ENCODE data around the gene MTX1. TPM values are rescaled to one million over a fixed set of nuclear protein-coding genes. Genes with fewer than 3 reads are reported as not detected.

MTX1 gene
- total RNA-seq, 6 donors from 2014 or later: 23.0 to 68.4 (median 37.4) TPM

DNA sequence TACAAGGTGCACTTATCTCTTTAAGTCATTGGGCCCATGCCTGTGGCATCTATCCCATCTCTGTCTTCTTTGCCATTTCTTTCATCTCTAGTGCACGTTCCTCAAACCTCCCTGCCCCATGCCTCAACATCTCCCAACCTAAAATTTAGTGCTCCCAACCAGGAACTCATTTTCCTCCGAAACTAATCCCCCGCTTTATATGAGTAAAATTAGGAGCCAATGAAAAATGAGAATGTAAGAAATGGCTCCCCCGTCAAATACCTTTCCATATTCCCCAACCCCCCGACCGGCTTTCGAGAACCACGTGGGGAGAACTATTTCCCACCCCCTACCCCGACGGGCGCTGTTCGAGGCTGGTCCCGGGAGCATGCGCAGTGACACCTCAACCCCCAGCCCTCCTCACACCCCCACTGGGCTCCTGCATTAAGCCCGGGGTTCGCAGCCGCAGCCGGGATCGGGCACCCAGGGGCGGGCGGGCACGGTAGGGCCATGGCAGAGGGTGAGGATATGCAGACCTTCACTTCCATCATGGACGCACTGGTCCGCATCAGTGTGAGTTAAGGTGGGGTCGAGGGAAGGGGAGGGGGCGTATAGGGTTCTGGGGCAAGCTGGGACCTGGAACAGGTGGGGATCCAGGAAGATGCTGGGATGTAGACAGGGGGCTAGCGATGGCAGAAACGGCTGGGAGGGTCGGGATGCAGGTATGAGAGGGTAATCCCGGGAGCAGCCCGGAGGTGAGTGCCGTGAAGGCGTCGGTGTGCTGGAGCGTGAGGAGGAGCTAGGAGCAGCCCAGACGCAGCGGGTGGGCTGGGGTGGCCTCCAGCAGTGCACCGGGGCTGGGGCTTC is 34.8 kb upstream of the MTX1 start, which contains the start of gene TRIM46:
TSS of gene TRIM46 (plus strand) at position 372 of the 846 bp plus-strand sequence. CDS start at position 490, 118 bp downstream.
- DNase-seq: peak in 1 of 2 donors; percentile 87
- Histone ChIP-seq H3K36me3 (peaks cover 0 to 24% (median 13%) of the 10 kb centered on the region in 4 donors), H3K27me3 (peaks cover 0 to 7% (median 3%) of the 10 kb centered on the region in 4 donors), H3K9me3 (no peaks in the 10 kb centered on the region), H3K27ac (peak within 1 kb of the TSS; percentile 91 to 99 (median 96)), H3K4me1 (peaks cover 30 to 47% (median 40%) of the 10 kb centered on the region in 4 donors), H3K4me3 (peak within 1 kb of the TSS; percentile 71 to 94 (median 92))
- WGBS, 2 donors: 2 to 5% methylated on average over 25 to 36 of the region's 38 CpGs
- TF ChIP-seq, protein P1, sequence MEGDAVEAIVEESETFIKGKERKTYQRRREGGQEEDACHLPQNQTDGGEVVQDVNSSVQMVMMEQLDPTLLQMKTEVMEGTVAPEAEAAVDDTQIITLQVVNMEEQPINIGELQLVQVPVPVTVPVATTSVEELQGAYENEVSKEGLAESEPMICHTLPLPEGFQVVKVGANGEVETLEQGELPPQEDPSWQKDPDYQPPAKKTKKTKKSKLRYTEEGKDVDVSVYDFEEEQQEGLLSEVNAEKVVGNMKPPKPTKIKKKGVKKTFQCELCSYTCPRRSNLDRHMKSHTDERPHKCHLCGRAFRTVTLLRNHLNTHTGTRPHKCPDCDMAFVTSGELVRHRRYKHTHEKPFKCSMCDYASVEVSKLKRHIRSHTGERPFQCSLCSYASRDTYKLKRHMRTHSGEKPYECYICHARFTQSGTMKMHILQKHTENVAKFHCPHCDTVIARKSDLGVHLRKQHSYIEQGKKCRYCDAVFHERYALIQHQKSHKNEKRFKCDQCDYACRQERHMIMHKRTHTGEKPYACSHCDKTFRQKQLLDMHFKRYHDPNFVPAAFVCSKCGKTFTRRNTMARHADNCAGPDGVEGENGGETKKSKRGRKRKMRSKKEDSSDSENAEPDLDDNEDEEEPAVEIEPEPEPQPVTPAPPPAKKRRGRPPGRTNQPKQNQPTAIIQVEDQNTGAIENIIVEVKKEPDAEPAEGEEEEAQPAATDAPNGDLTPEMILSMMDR (IDR thresholded peaks at IDR 0.05): no peak
- TF ChIP-seq POLR2AphosphoS5 (IDR thresholded peaks at IDR 0.05) (no peak), EP300 (IDR thresholded peaks at IDR 0.05) (no peak), POLR2A (IDR thresholded peaks at IDR 0.05) (no peak)
- ATAC-seq (ENCODE audit: low FRiP score in 2 of 2): no peak

DNA sequence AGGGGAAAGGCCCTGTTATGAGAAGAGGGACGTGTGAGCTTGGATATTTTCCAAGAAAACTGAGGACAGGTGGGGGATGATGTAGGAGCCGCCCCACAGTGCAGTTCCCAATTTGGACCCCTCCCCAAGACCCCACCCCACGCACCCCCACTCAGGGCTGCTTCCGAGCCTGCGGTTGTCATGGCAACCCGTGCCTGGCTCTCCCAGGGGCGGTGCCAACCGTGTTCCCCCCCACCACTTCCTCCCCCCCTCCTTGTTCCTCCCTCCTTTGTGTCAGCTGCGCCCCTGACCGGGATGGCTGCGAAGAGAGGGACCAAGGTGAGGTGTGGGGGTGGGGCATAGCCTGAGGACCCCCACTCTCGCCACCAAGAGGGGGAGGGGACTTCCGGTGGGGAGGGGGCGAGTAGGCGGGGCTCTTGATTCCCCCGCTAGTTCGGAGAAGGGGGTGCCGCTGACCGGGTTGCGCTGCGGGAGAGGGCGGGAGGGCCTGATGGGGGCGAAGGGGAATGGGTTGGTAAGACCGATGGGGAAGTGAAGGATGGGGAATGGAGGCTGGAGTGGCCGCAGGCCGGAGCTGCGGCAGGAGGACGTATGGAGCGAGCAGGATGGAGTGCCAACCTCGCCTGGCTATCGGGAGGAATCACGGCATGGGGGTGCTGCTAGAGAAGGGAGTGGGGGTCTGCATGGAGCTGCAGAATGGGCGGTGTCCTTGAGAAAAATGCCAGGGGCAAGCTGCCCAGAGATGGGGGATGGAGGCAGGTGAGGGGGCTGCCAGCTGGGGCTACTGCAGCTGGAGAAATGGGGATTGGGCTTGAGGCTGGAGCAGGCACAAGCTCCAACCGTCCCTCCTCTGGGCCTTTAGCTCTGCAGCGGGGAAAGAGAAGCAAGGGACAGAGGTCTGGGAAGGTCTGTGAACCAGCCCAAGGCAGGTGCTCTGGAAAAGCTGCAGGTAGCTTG is 33.9 kb upstream of the MTX1 start:
- H3K27me3 ChIP-seq: peaks cover 0 to 7% (median 3%) of the 10 kb centered on the region in 4 donors
- H3K27ac ChIP-seq: peak overlapping the region in 2 of 4 donors; percentile 30 to 57
- 8 to 17% methylated on average over 24 to 35 of the region's 35 CpGs for WGBS, 2 donors
- H3K9me3 ChIP-seq: no peaks in the 10 kb centered on the region
- DNase-seq (peak in 1 of 2 donors; percentile 77), ATAC-seq (ENCODE audit: low FRiP score in 2 of 2) (no peak)
- peaks cover 30 to 53% (median 41%) of the 10 kb centered on the region in 4 donors for H3K4me1 ChIP-seq
- no peak for TF ChIP-seq POLR2AphosphoS5 (IDR thresholded peaks at IDR 0.05)
- TF ChIP-seq, protein P1 (IDR thresholded peaks at IDR 0.05): no peak
- no peak for TF ChIP-seq EP300 (IDR thresholded peaks at IDR 0.05)
- TF ChIP-seq POLR2A (IDR thresholded peaks at IDR 0.05): no peak
- peaks cover 0 to 15% (median 4%) of the 10 kb centered on the region in 4 donors for H3K36me3 ChIP-seq
- peak overlapping the region in 3 of 4 donors; percentile 92 to 94 (median 93) for H3K4me3 ChIP-seq

DNA sequence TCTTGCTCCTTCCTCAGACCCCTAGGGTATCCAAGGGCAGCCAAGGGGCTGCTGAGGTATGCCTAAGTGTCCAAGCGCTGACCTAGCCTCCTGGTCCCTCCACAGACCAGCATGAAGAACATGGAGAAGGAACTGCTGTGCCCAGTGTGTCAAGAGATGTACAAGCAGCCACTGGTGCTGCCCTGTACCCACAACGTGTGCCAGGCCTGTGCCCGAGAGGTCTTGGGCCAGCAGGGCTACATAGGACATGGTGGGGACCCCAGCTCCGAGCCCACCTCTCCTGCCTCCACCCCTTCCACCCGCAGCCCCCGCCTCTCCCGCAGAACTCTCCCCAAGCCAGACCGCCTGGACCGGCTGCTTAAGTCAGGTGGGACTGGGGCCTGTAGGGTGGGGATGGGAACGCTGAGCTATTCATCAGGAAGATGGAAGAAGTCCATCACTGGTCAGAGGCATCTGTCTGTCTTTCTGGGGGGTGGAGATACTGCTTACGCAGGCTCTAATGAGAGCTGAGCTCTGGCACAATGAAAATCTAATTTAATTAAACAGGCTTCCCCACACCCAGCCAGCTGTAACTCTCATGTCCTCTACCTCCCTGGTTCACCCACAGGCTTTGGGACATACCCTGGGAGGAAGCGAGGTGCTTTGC is 33.1 kb upstream of the MTX1 start:
- ATAC-seq (ENCODE audit: low FRiP score in 2 of 2): no peak
- peaks cover 0 to 7% (median 0%) of the 10 kb centered on the region in 4 donors for H3K36me3 ChIP-seq
- H3K9me3 ChIP-seq: no peaks in the 10 kb centered on the region
- WGBS, 2 donors: 92 to 95% methylated on average over 2 to 12 of the region's 12 CpGs
- TF ChIP-seq POLR2AphosphoS5 (IDR thresholded peaks at IDR 0.05) (no peak), EP300 (IDR thresholded peaks at IDR 0.05) (no peak), POLR2A (IDR thresholded peaks at IDR 0.05) (no peak)
- TF ChIP-seq, protein P1 (IDR thresholded peaks at IDR 0.05): no peak
- no peak overlapping the region for H3K27ac ChIP-seq
- DNase-seq: peak; percentile 21 to 32
- peaks cover 30 to 53% (median 41%) of the 10 kb centered on the region in 4 donors for H3K4me1 ChIP-seq
- H3K4me3 ChIP-seq: no peak overlapping the region
- peaks cover 0 to 7% (median 3%) of the 10 kb centered on the region in 4 donors for H3K27me3 ChIP-seq

DNA sequence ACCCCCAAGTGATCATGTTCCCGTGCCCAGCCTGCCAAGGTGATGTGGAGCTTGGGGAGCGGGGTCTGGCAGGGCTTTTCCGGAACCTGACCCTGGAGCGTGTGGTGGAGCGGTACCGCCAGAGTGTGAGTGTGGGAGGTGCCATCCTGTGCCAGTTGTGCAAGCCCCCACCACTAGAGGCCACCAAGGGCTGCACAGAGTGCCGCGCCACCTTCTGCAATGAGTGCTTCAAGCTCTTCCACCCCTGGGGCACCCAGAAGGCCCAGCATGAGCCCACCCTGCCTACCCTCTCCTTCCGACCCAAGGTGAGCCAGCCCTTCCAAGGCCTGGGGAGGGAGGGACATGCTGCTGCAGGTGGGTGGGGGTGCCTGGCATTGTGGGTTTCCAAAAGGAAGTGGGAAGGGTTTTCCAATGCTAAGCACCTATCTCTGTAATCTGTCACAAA is 32.5 kb upstream of the MTX1 start:
- WGBS, 2 donors: 70 to 100% methylated on average over 1 to 9 of the region's 9 CpGs
- Histone ChIP-seq H3K4me3 (no peak overlapping the region), H3K36me3 (peaks cover 0 to 1% (median 0%) of the 10 kb centered on the region in 4 donors), H3K4me1 (peaks cover 30 to 53% (median 41%) of the 10 kb centered on the region in 4 donors), H3K9me3 (no peaks in the 10 kb centered on the region), H3K27ac (no peak overlapping the region), H3K27me3 (peaks cover 0 to 7% (median 3%) of the 10 kb centered on the region in 4 donors)
- ATAC-seq (ENCODE audit: low FRiP score in 2 of 2) (no peak), DNase-seq (peak; percentile 41 to 58)
- TF ChIP-seq, protein P1 (IDR thresholded peaks at IDR 0.05): no peak
- TF ChIP-seq POLR2A (IDR thresholded peaks at IDR 0.05): no peak
- no peak for TF ChIP-seq EP300 (IDR thresholded peaks at IDR 0.05)
- no peak for TF ChIP-seq POLR2AphosphoS5 (IDR thresholded peaks at IDR 0.05)

Measured in upper lobe of left lung (tissue), 6 donors.